ENCODE data around the gene SLC16A8. TPM values are rescaled to one million over a fixed set of nuclear protein-coding genes. Genes with fewer than 3 reads are reported as not detected.

Gene SLC16A8
- total RNA-seq, 4 donors from 2014 or later, result 1.4 TPM; not detected in 3

- DNase-seq, result no peak
- Histone ChIP-seq H3K4me1 (no peaks in the 10 kb centered on the region), H3K9me3 (no peaks in the 10 kb centered on the region), H3K36me3 (no peaks in the 10 kb centered on the region), H3K4me3 (no peak overlapping the region), H3K27ac (no peak overlapping the region), H3K27me3 (no peaks in the 10 kb centered on the region)
- intact Hi-C loops (cut with DNase I; ENCODE audit: low total_unique reads), result no loop called here
- no peak for TF ChIP-seq POLR2A (IDR thresholded peaks at IDR 0.05)
- TF ChIP-seq, protein P1, sequence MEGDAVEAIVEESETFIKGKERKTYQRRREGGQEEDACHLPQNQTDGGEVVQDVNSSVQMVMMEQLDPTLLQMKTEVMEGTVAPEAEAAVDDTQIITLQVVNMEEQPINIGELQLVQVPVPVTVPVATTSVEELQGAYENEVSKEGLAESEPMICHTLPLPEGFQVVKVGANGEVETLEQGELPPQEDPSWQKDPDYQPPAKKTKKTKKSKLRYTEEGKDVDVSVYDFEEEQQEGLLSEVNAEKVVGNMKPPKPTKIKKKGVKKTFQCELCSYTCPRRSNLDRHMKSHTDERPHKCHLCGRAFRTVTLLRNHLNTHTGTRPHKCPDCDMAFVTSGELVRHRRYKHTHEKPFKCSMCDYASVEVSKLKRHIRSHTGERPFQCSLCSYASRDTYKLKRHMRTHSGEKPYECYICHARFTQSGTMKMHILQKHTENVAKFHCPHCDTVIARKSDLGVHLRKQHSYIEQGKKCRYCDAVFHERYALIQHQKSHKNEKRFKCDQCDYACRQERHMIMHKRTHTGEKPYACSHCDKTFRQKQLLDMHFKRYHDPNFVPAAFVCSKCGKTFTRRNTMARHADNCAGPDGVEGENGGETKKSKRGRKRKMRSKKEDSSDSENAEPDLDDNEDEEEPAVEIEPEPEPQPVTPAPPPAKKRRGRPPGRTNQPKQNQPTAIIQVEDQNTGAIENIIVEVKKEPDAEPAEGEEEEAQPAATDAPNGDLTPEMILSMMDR (IDR thresholded peaks at IDR 0.05), result no peak
Observed at GRCh38 chr22:38106814-38107578, 23.0 kb upstream of the SLC16A8 start.

- H3K27ac ChIP-seq, result no peak overlapping the region
- H3K27me3 ChIP-seq, result no peaks in the 10 kb centered on the region
- TF ChIP-seq, protein P1 (IDR thresholded peaks at IDR 0.05), result no peak
- TF ChIP-seq POLR2A (IDR thresholded peaks at IDR 0.05), result no peak
- no peaks in the 10 kb centered on the region for H3K4me1 ChIP-seq
- no peaks in the 10 kb centered on the region for H3K9me3 ChIP-seq
- no peak for DNase-seq
- no peaks in the 10 kb centered on the region for H3K36me3 ChIP-seq
- no peak overlapping the region for H3K4me3 ChIP-seq
- intact Hi-C loops (cut with DNase I; ENCODE audit: low total_unique reads), result no loop called here
Observed at GRCh38 chr22:38104084-38104483, 20.1 kb upstream of the SLC16A8 start.

GRCh38 chr22:38103641-38104040 is 19.7 kb upstream of the SLC16A8 start:
- H3K4me3 ChIP-seq, result no peak overlapping the region
- no peaks in the 10 kb centered on the region for H3K4me1 ChIP-seq
- no peaks in the 10 kb centered on the region for H3K36me3 ChIP-seq
- no peak overlapping the region for H3K27ac ChIP-seq
- intact Hi-C loops (cut with DNase I; ENCODE audit: low total_unique reads), result no loop called here
- no peaks in the 10 kb centered on the region for H3K27me3 ChIP-seq
- DNase-seq, result no peak
- no peaks in the 10 kb centered on the region for H3K9me3 ChIP-seq
- TF ChIP-seq, protein P1 (IDR thresholded peaks at IDR 0.05), result no peak
- no peak for TF ChIP-seq POLR2A (IDR thresholded peaks at IDR 0.05)

GRCh38 chr22:38098410-38099249 is 14.6 kb upstream of the SLC16A8 start:
- no peak overlapping the region for H3K27ac ChIP-seq
- TF ChIP-seq POLR2A (IDR thresholded peaks at IDR 0.05), result no peak
- TF ChIP-seq, protein P1 (IDR thresholded peaks at IDR 0.05), result no peak
- no peaks in the 10 kb centered on the region for H3K36me3 ChIP-seq
- no peaks in the 10 kb centered on the region for H3K9me3 ChIP-seq
- H3K27me3 ChIP-seq, result no peaks in the 10 kb centered on the region
- DNase-seq, result no peak
- H3K4me3 ChIP-seq, result no peak overlapping the region
- no peaks in the 10 kb centered on the region for H3K4me1 ChIP-seq
- intact Hi-C loops (cut with DNase I; ENCODE audit: low total_unique reads), result no loop called here

All from uterus (tissue), 4 donors.